ENCODE data around the gene ZMYND19. TPM values are rescaled to one million over a fixed set of nuclear protein-coding genes. Genes with fewer than 3 reads are reported as not detected.
"Not testable (repeated sequence)": the region's sequence is repeated elsewhere in the genome, so short reads cannot be mapped to it uniquely, and the experiment has no call there.

ZMYND19 gene
- total and polyA plus RNA-seq, 2 of the 8 experiments (the other 6 are each of a cell fraction or from before 2014, with no cell fraction given) = 42.4 to 58.7 TPM

GRCh38 chr9:137568445-137568844 is 21.9 kb downstream of the ZMYND19 start:
- H2BK20ac ChIP-seq (ENCODE audit: low read length); H3K9ac ChIP-seq (replicated peaks in 1 of 4; ENCODE audit: extremely low read depth in 1 of 4, low read depth in 3 of 4, low read length in 3 of 4); H3K18ac ChIP-seq (ENCODE audit: extremely low read depth, low read length); H3K56ac ChIP-seq (replicated peaks; ENCODE audit: insufficient read length, low read depth, low read length); H3K14ac ChIP-seq (ENCODE audit: insufficient read length); FAIRE-seq; H4K8ac ChIP-seq (ENCODE audit: extremely low read depth, insufficient read depth, low read length); CTCF ChIA-PET (ENCODE audit: partially characterized antibody); H4K5ac ChIP-seq (ENCODE audit: insufficient read length, low read depth, low read length); H3K27me3 ChIP-seq (replicated peaks in 1 of 4; ENCODE audit: control insufficient read depth in 3 of 4, extremely low read depth in 1 of 4, insufficient read depth in 3 of 4, low read length in 3 of 4); H3K4ac ChIP-seq (replicated peaks; ENCODE audit: insufficient read length, low read depth, low read length); H4K91ac ChIP-seq (replicated peaks; ENCODE audit: insufficient read length, low read length); H4K20me1 ChIP-seq (replicated peaks in 1 of 2; ENCODE audit: control insufficient read depth in 1 of 2, insufficient read depth in 2 of 2, low read length in 2 of 2); H2BK5ac ChIP-seq (ENCODE audit: low read depth, low read length); H3K4me1 ChIP-seq (replicated peaks in 1 of 4; ENCODE audit: control insufficient read depth in 3 of 4, insufficient read depth in 4 of 4, low read length in 3 of 4); H2BK120ac ChIP-seq (replicated peaks; ENCODE audit: low read depth, low read length); H3K4me3 ChIP-seq (ENCODE audit: extremely low read depth in 1 of 4, insufficient read depth in 2 of 4, low read depth in 3 of 4, low read length in 4 of 4); H3K27ac ChIP-seq (ENCODE audit: low read depth, low read length); H3K23ac ChIP-seq (ENCODE audit: insufficient read length); H3K9me3 ChIP-seq (ENCODE audit: insufficient read depth in 2 of 2, low read depth in 1 of 2, low read length in 1 of 2); H2AK5ac ChIP-seq (ENCODE audit: low read depth, low read length); DNase-seq (ENCODE audit: low read depth in 1 of 2, low spot score in 2 of 2); H3K4me2 ChIP-seq (ENCODE audit: insufficient read depth in 1 of 2, low read depth in 2 of 2, low read length in 2 of 2); H2BK15ac ChIP-seq (ENCODE audit: low read length); H3K79me1 ChIP-seq (ENCODE audit: low read depth, low read length); H2BK12ac ChIP-seq (ENCODE audit: low read depth, low read length); H2AFZ ChIP-seq (ENCODE audit: low read length): not testable (repeated sequence)
- POLR2A ChIA-PET (ENCODE audit: partially characterized antibody) = interaction anchor here (0.9 to 1.1 kb wide), 2 partner anchors 9 to 12 kb away, joined by 3 read pairs; no protein-coding TSS in a partner anchor
- Histone ChIP-seq H3K23me2 (ENCODE audit: low read depth, low read length) (peaks cover 10% of the 10 kb centered on the region; the same call in 1 of the 2 replicates), H3K36me3 (ENCODE audit: control insufficient read depth in 2 of 4, insufficient read depth in 4 of 4, low read length in 3 of 4) (peaks cover 8 to 33% (median 20%) of the 10 kb centered on the region in 4 experiments; a peak in 7 of 8 replicates), H3K79me2 (ENCODE audit: control insufficient read depth in 1 of 2, insufficient read depth in 2 of 2, low read length in 2 of 2) (peaks cover 0 to 11% of the 10 kb centered on the region in 2 experiments; a peak in 2 of 4 replicates)
- 86% methylated on average over 4 of the region's 5 CpGs; no CpG with 5 or more reads in 1 of the 2 experiments for WGBS, 2 experiments (ENCODE audit: extremely low coverage in 1 of 2, insufficient coverage in 1 of 2, insufficient read length in 1 of 2, insufficient replicate concordance in 2 of 2, low coverage in 1 of 2, low lambda C conversion rate in 2 of 2, missing lambda C conversion rate in 1 of 2)

Measured in H1 (cell line).